GM12878 (cell line): ENCODE results near the gene TCERG1L. TPM values are rescaled to one million over a fixed set of nuclear protein-coding genes. Genes with fewer than 3 reads are reported as not detected.

Experiments used
- ATAC-seq: fragments of 200-7000 bp; cut with Tn5 transposase; 3 replicates; pipeline ENCODE4 v1.9.1; 2020; ENCODE audit warnings: mild to moderate bottlenecking, moderate library complexity
- BruUV-seq: library from RNA; stranded (reverse); fragments of 400-500 nt; replicated peaks from 2 replicates; lab custom pipeline; 2021; lab: Mats Ljungman, UMichigan
- CTCF ChIA-PET: fragments of 300-600 bp; sonication (Branson Sonifier 250); formaldehyde crosslinking; extraction: SDS; loops from one replicate; lab custom pipeline; 2021; ENCODE audit warnings: inconsistent platforms; lab: Yijun Ruan, JAX
- POLR2A ChIA-PET: fragments of 350-600 bp; formaldehyde crosslinking; extraction: SDS; loops from one replicate; lab custom pipeline; 2021; ENCODE audit warnings: inconsistent platforms; lab: Charles Lee
- RAD21 ChIA-PET: fragments of 300-600 bp; sonication (Branson Sonifier 250); formaldehyde crosslinking; loops from one replicate; lab custom pipeline; 2023; ENCODE audit warnings: antibody characterized with exemption; ENCODE audit not compliant: unreplicated experiment; lab: Charles Lee
- SMC1A ChIA-PET: fragments of 300-600 bp; sonication (Branson Sonifier 250); formaldehyde crosslinking; loops from one replicate; lab custom pipeline; 2023; ENCODE audit not compliant: unreplicated experiment, uncharacterized antibody; lab: Charles Lee
- DNase-seq: peaks from one replicate; pipeline ENCODE4 v3.0.0-alpha.2; 2011; ENCODE audit warnings: low read depth, low spot score
- FAIRE-seq: peaks from 3 replicates; lab custom pipeline; 2011; peaks lifted over from hg19 to GRCh38; lab: Jason Lieb, UNC
- H2AFZ ChIP-seq: 2 replicates; pipeline ENCODE4 v1.6.0; 2011; ENCODE audit warnings: low read depth, low read length, control low read depth; ENCODE audit not compliant: control insufficient read depth
- H3K27ac ChIP-seq: 2 replicates; pipeline ENCODE4 v1.5.1; 2011; ENCODE audit warnings: control low read depth; ENCODE audit not compliant: control insufficient read depth, insufficient read depth
- H3K27me3 ChIP-seq, 2 experiments: replicated peaks in 1 of 2; 2 replicates each; pipeline versions ENCODE4 v1.6.0 to v1.6.1; 2011; ENCODE audit warnings: low read length in 1 of 2; ENCODE audit not compliant: control insufficient read depth in 2 of 2, insufficient read depth in 2 of 2
- H3K36me3 ChIP-seq, 2 experiments: 2 replicates each; pipeline ENCODE4 v1.5.1; 2011; ENCODE audit warnings: low read length in 1 of 2; ENCODE audit not compliant: control insufficient read depth in 2 of 2, insufficient read depth in 2 of 2
- H3K4me1 ChIP-seq: 2 replicates; pipeline ENCODE4 v1.6.1; 2011; ENCODE audit warnings: mild to moderate bottlenecking, low read length, moderate library complexity, mixed read lengths; ENCODE audit not compliant: control insufficient read depth, insufficient read depth
- H3K4me2 ChIP-seq: 2 replicates; pipeline ENCODE4 v1.6.0; 2011; ENCODE audit warnings: control low read depth; ENCODE audit not compliant: control insufficient read depth, insufficient read depth
- H3K4me3 ChIP-seq: fragments of 200-600 bp; sonication (generic); 2 replicates; pipeline ENCODE4 v1.5.1; 2016
- H3K79me2 ChIP-seq: 2 replicates; pipeline ENCODE4 v1.6.0; 2011; ENCODE audit warnings: low read length; ENCODE audit not compliant: control insufficient read depth, insufficient read depth
- H3K9ac ChIP-seq: 2 replicates; pipeline ENCODE4 v1.8.0; 2011; ENCODE audit warnings: low read length, control low read depth, mixed read lengths; ENCODE audit not compliant: control insufficient read depth, insufficient read depth
- H3K9me3 ChIP-seq: replicated peaks from 3 replicates; pipeline ENCODE4 v1.5.1; 2011; ENCODE audit warnings: mild to moderate bottlenecking, low read length; ENCODE audit not compliant: control insufficient read depth, insufficient read depth
- H4K20me1 ChIP-seq: 2 replicates; pipeline ENCODE4 v1.6.0; 2011; ENCODE audit not compliant: control insufficient read depth, insufficient read depth
- CBX5 ChIP-seq: sonication (generic); IDR thresholded peaks from 2 replicates; pipeline ENCODE4 v1.6.1; 2016; ENCODE audit warnings: low read depth, moderate library complexity, mild to moderate bottlenecking, inconsistent platforms
- CUX1 ChIP-seq: IDR thresholded peaks from 2 replicates; pipeline ENCODE4 v1.6.1; 2012; ENCODE audit warnings: improper control_type of control experiment, low read depth, low read length; ENCODE audit not compliant: insufficient replicate concordance
- ESRRA ChIP-seq: IDR thresholded peaks from 2 replicates; pipeline ENCODE4 v1.6.1; 2012; ENCODE audit warnings: mild to moderate bottlenecking, low read length, improper control_type of control experiment
- IKZF1 ChIP-seq: fragments of 450-650 bp; conservative IDR thresholded peaks from 2 replicates; pipeline ENCODE4 v1.6.1; 2017; ENCODE audit warnings: antibody characterized with exemption, mild to moderate bottlenecking
- IRF4 ChIP-seq: IDR thresholded peaks from 2 replicates; pipeline ENCODE4 v1.6.1; 2011; ENCODE audit warnings: low read depth, low read length
- IRF5 ChIP-seq: fragments of 450-650 bp; IDR thresholded peaks from 2 replicates; pipeline ENCODE4 v1.6.1; 2017; ENCODE audit warnings: borderline replicate concordance
- MEF2A ChIP-seq: IDR thresholded peaks from 2 replicates; pipeline ENCODE4 v1.6.1; 2011; ENCODE audit warnings: low read depth, mild to moderate bottlenecking, low read length, moderate library complexity; ENCODE audit not compliant: insufficient read depth
- MYC ChIP-seq: IDR thresholded peaks from 2 replicates; pipeline ENCODE4 v1.6.1; 2011; ENCODE audit warnings: mild to moderate bottlenecking, low read length, moderate library complexity, inconsistent platforms; ENCODE audit not compliant: insufficient read depth, insufficient replicate concordance, insufficient read length, severe bottlenecking
- NFIC ChIP-seq: IDR thresholded peaks from 2 replicates; pipeline ENCODE4 v1.6.1; 2012; ENCODE audit warnings: low read depth, mild to moderate bottlenecking, inconsistent platforms, low read length, moderate library complexity
- RAD21 ChIP-seq: IDR thresholded peaks from 2 replicates; pipeline ENCODE4 v1.6.1; 2011; ENCODE audit warnings: mild to moderate bottlenecking, low read depth, low read length, moderate library complexity; ENCODE audit not compliant: insufficient read depth
- REST ChIP-seq: IDR thresholded peaks from 2 replicates; pipeline ENCODE4 v1.6.1; 2012; ENCODE audit warnings: mild to moderate bottlenecking, low read depth, low read length
- SIX5 ChIP-seq: IDR thresholded peaks from 2 replicates; pipeline ENCODE4 v1.6.1; 2011; ENCODE audit warnings: mild to moderate bottlenecking, low read depth, low read length, moderate library complexity; ENCODE audit not compliant: severe bottlenecking
- TCF7 ChIP-seq: IDR thresholded peaks from 2 replicates; pipeline ENCODE4 v1.6.1; 2014; ENCODE audit warnings: antibody characterized with exemption, borderline replicate concordance
- ZNF207 ChIP-seq: fragments of 450-650 bp; IDR thresholded peaks from 2 replicates; pipeline ENCODE4 v1.6.1; 2014; ENCODE audit warnings: antibody characterized with exemption, mild to moderate bottlenecking, borderline replicate concordance
- whole genome bisulfite sequencing: methylation state at CpG from one replicate; pipeline ENCODE4 v1.1.6; 2016; ENCODE audit warnings: low lambda C conversion rate; ENCODE audit not compliant: insufficient replicate concordance, insufficient coverage; ENCODE audit errors: missing lambda C conversion rate; 5-methylcytosine and 5-hydroxymethylcytosine counted together
- in situ Hi-C: fragments of 300-500 bp; cut with MboI; formaldehyde crosslinking; loops from 9 replicates; pipeline ENCODE4 v1.14.3; 2018; ENCODE audit warnings: mixed read lengths
- intact Hi-C: fragments of 100-400 bp; cut with micrococcal nuclease; formaldehyde crosslinking; loops from one replicate; pipeline ENCODE4 v1.14.2; 2022; ENCODE audit not compliant: unreplicated experiment
- polyA plus RNA-seq, 11 experiments: library from polyadenylated mRNA; depleted of rRNA in 4 of 11; unstranded in 6 of 11; stranded (reverse) in 5 of 11; fragments of >200 nt; fragmentation: Nextera tagmentation in 4 of 11; fragmentation: Illumina TruSeq in 1 of 11; extraction: Ambion mirVana in 4 of 11; extraction: Trizol in 1 of 11; gene quantifications; 1 replicate in 1 of 11; 2 replicates in 10 of 11; pipeline versions ENCODE4 v1.2.1 to v1.2.3, GENCODE V29; 2011 to 2016; ENCODE audit warnings: inconsistent platforms in 2 of 11, missing spikeins in 2 of 11, low read depth in 1 of 11
- total RNA-seq, 4 experiments: library from RNA; depleted of rRNA in 3 of 4; stranded (reverse); fragments of >200 nt in 3 of 4; fragmentation: Illumina TruSeq in 1 of 4; extraction: Trizol in 1 of 4; gene quantifications; 2 replicates each; pipeline versions ENCODE4 v1.2.1 to v1.2.3, GENCODE V29; 2013 to 2021

The TCERG1L gene
- total and polyA plus RNA-seq, 10 of the 15 experiments (the other 5 are each of a cell fraction or from before 2014, with no cell fraction given), result not detected

- DNase-seq, result no peak
- Histone ChIP-seq H3K27ac (no peak overlapping the region), H3K9me3 (no peaks in the 10 kb centered on the region; the same call in 2 of the 3 replicates), H3K36me3 (no peaks in the 10 kb centered on the region), H2AFZ (no peak overlapping the region), H4K20me1 (no peaks in the 10 kb centered on the region), H3K9ac (no peak overlapping the region), H3K79me2 (no peaks in the 10 kb centered on the region), H3K4me1 (no peaks in the 10 kb centered on the region), H3K4me2 (no peak overlapping the region), H3K27me3 (no peaks in the 10 kb centered on the region), H3K4me3 (no peak overlapping the region)
- no peak for FAIRE-seq
- ChIA-PET CTCF (no interaction called here), SMC1A (no interaction called here), POLR2A (no interaction called here), RAD21 (no interaction called here)
- no peak for ATAC-seq
- intact Hi-C loops, result no loop called here
- 30% methylated on average over 12 of the region's 12 CpGs for WGBS
- in situ Hi-C loops, result no loop called here
- TF ChIP-seq MEF2A (no peak), TCF7 (no peak), IKZF1 (no peak), ZNF207 (no peak), ESRRA (no peak), RAD21 (no peak), IRF5 (no peak), CUX1 (no peak), SIX5 (no peak), CBX5 (no peak), REST (no peak), IRF4 (no peak), MYC (no peak), NFIC (no peak)
- BruUV-seq, result no TSS peak
Measured at GRCh38 chr10:131243076-131243475, 68.4 kb downstream of the TCERG1L start.
